Liver (tissue), 3 donors: ENCODE data around the gene CHTF8.

Source experiments
- EGR1 ChIP-seq, 2 donors: IDR thresholded peaks; 2 replicates each; pipeline ENCODE4 v1.6.1; 2016 to 2018; ENCODE audit warnings: antibody characterized with exemption in 2 of 2, low read depth in 2 of 2
- GABPA ChIP-seq, 2 donors: IDR thresholded peaks in 1 of 2; conservative IDR thresholded peaks in 1 of 2; 2 replicates each; pipeline ENCODE4 v1.6.1; 2016; ENCODE audit warnings: antibody characterized with exemption in 2 of 2, mild to moderate bottlenecking in 1 of 2, moderate library complexity in 1 of 2
- RAD21 ChIP-seq, 2 donors: IDR thresholded peaks; 2 replicates each; pipeline ENCODE4 v1.6.1; 2016; ENCODE audit warnings: antibody characterized with exemption in 2 of 2, mild to moderate bottlenecking in 2 of 2
- SP1 ChIP-seq: IDR thresholded peaks from 2 replicates; pipeline ENCODE4 v1.6.1; 2018; ENCODE audit warnings: antibody characterized with exemption, mild to moderate bottlenecking
- TAF1 ChIP-seq: conservative IDR thresholded peaks from 2 replicates; pipeline ENCODE4 v1.6.1; 2016; ENCODE audit warnings: antibody characterized with exemption, mild to moderate bottlenecking
- TF ChIP-seq, protein P1 (sequence below): fragments of 150-350 bp; IDR thresholded peaks from 2 replicates; pipeline ENCODE4 v1.5.1; 2017; ENCODE audit warnings: improper control_type of control experiment, low read depth, low read length; ENCODE audit not compliant: missing input control
- TF ChIP-seq, protein P2 (sequence below): IDR thresholded peaks from 2 replicates; pipeline ENCODE4 v1.6.1; 2016; ENCODE audit warnings: antibody characterized with exemption
- donor health status: healthy.
- donor health status: healthy.

DNA sequence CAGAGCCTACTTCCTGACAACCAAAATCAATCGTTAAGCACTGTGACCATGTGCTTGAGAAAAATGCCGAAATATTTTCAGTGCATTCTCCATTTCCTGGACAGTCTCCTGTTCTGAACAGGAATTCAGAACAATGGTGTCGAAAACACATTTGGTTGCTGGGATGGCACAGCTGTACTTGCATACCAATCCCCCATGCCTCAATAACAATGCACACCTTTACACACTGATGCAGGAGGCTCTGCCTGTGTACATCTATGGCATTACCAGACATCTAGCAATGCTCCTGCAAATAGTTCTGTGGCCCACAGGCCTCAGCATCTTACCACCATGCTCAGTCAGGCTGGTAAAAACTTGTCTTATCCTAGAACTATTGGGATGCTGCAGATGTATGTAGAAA is 6.2 kb downstream of the CHTF8 start:
- TF ChIP-seq, protein P1, sequence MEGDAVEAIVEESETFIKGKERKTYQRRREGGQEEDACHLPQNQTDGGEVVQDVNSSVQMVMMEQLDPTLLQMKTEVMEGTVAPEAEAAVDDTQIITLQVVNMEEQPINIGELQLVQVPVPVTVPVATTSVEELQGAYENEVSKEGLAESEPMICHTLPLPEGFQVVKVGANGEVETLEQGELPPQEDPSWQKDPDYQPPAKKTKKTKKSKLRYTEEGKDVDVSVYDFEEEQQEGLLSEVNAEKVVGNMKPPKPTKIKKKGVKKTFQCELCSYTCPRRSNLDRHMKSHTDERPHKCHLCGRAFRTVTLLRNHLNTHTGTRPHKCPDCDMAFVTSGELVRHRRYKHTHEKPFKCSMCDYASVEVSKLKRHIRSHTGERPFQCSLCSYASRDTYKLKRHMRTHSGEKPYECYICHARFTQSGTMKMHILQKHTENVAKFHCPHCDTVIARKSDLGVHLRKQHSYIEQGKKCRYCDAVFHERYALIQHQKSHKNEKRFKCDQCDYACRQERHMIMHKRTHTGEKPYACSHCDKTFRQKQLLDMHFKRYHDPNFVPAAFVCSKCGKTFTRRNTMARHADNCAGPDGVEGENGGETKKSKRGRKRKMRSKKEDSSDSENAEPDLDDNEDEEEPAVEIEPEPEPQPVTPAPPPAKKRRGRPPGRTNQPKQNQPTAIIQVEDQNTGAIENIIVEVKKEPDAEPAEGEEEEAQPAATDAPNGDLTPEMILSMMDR, result no peak
- TF ChIP-seq TAF1 (no peak), EGR1 (IDR thresholded peaks at IDR 0.05; ENCODE audit: low read depth in 2 of 2) (no peak), RAD21 (IDR thresholded peaks at IDR 0.05) (no peak), GABPA (IDR thresholded peaks at IDR 0.05 in 1 of 2, conservative IDR thresholded peaks at IDR 0.05 in 1 of 2) (no peak), SP1 (no peak)
- TF ChIP-seq, protein P2, sequence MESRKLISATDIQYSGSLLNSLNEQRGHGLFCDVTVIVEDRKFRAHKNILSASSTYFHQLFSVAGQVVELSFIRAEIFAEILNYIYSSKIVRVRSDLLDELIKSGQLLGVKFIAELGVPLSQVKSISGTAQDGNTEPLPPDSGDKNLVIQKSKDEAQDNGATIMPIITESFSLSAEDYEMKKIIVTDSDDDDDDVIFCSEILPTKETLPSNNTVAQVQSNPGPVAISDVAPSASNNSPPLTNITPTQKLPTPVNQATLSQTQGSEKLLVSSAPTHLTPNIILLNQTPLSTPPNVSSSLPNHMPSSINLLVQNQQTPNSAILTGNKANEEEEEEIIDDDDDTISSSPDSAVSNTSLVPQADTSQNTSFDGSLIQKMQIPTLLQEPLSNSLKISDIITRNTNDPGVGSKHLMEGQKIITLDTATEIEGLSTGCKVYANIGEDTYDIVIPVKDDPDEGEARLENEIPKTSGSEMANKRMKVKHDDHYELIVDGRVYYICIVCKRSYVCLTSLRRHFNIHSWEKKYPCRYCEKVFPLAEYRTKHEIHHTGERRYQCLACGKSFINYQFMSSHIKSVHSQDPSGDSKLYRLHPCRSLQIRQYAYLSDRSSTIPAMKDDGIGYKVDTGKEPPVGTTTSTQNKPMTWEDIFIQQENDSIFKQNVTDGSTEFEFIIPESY, result no peak
